ENCODE results near the gene FGL2. TPM values are rescaled to one million over a fixed set of nuclear protein-coding genes. Genes with fewer than 3 reads are reported as not detected.
"Not testable (repeated sequence)": the region's sequence is repeated elsewhere in the genome, so short reads cannot be mapped to it uniquely, and the experiment has no call there.

The FGL2 gene
- polyA plus RNA-seq, 1 donor: 27.9 TPM

GRCh38 chr7:77157034-77157433 lies 42.6 kb downstream of the FGL2 start:
- DNase-seq (ENCODE audit: low read depth): not testable (repeated sequence)

- DNase-seq (ENCODE audit: low read depth): not testable (repeated sequence)
Observed at GRCh38 chr7:77155601-77156377, 43.8 kb downstream of the FGL2 start.

- not testable (repeated sequence) for DNase-seq (ENCODE audit: low read depth)
Observed at GRCh38 chr7:77154917-77155464, 44.6 kb downstream of the FGL2 start.

GRCh38 chr7:77152232-77152631 lies 47.4 kb downstream of the FGL2 start:
- DNase-seq (ENCODE audit: low read depth): not testable (repeated sequence)

Other genes with a start within 250 kb of the FGL2 start
- gene SPDYE17, start 167.5 kb downstream of the FGL2 start, polyA plus RNA-seq (ENCODE audit: insufficient read length): not detected
- gene SPDYE18, start 137.3 kb downstream of the FGL2 start, polyA plus RNA-seq (ENCODE audit: insufficient read length): 0.22 TPM
- 9.6 TPM for gene CCDC146, start 77.2 kb downstream of the FGL2 start, polyA plus RNA-seq (ENCODE audit: insufficient read length)
- 5.6 TPM for gene GSAP, start 216.5 kb upstream of the FGL2 start, polyA plus RNA-seq (ENCODE audit: insufficient read length)

Data from forelimb muscle (tissue), 1 donor.